Liver (tissue), 9 donors: ENCODE measurements around the gene CCDC60. TPM values are rescaled to one million over a fixed set of nuclear protein-coding genes. Genes with fewer than 3 reads are reported as not detected.

Source experiments
- DNase-seq: peaks from one replicate; pipeline ENCODE4 v3.0.0-alpha.2; 2017; ENCODE audit warnings: low spot score
- H3K27ac ChIP-seq, 2 donors: one replicate each; pipeline ENCODE4 v1.7.0; 2013; ENCODE audit warnings: inconsistent platforms in 2 of 2, low read length in 2 of 2, control low read depth in 1 of 2, low read depth in 1 of 2, mild to moderate bottlenecking in 1 of 2
- H3K27me3 ChIP-seq, 4 donors: one replicate each; pipeline versions ENCODE4 v1.6.1 to v1.7.0; 2013; ENCODE audit warnings: low read length in 3 of 4, inconsistent platforms in 1 of 4, mild to moderate bottlenecking in 1 of 4, moderate library complexity in 1 of 4; ENCODE audit not compliant: control insufficient read depth in 4 of 4, insufficient read depth in 4 of 4
- H3K36me3 ChIP-seq, 4 donors: one replicate each; pipeline versions ENCODE4 v1.6.1 to v1.7.0; 2013; ENCODE audit warnings: low read length in 3 of 4, mild to moderate bottlenecking in 3 of 4, low read depth in 1 of 4, moderate library complexity in 1 of 4; ENCODE audit not compliant: control insufficient read depth in 4 of 4, insufficient read depth in 3 of 4
- H3K4me1 ChIP-seq, 4 donors: one replicate each; pipeline versions ENCODE4 v1.6.1 to v1.7.0; 2013; ENCODE audit warnings: low read length in 3 of 4, mild to moderate bottlenecking in 3 of 4, moderate library complexity in 1 of 4; ENCODE audit not compliant: control insufficient read depth in 4 of 4, insufficient read depth in 4 of 4
- H3K4me3 ChIP-seq, 3 donors: one replicate each; pipeline versions ENCODE4 v1.6.1 to v1.7.0; 2013; ENCODE audit warnings: low read length in 3 of 3, control low read depth in 1 of 3, low read depth in 1 of 3, mild to moderate bottlenecking in 1 of 3
- H3K9ac ChIP-seq, 2 donors: one replicate each; pipeline ENCODE4 v1.7.0; 2013; ENCODE audit warnings: low read length in 2 of 2, mild to moderate bottlenecking in 2 of 2, moderate library complexity in 2 of 2, control low read depth in 1 of 2, low read depth in 1 of 2
- H3K9me3 ChIP-seq, 4 donors: one replicate each; pipeline versions ENCODE4 v1.6.1 to v1.7.0; 2013; ENCODE audit warnings: low read length in 3 of 4; ENCODE audit not compliant: control insufficient read depth in 4 of 4
- CTCF ChIP-seq: fragments of 150-350 bp; IDR thresholded peaks from 2 replicates; pipeline ENCODE4 v1.5.1; 2017; ENCODE audit warnings: improper control_type of control experiment, low read depth, low read length; ENCODE audit not compliant: missing input control
- EGR1 ChIP-seq, 2 donors: IDR thresholded peaks; 2 replicates each; pipeline ENCODE4 v1.6.1; 2016 to 2018; ENCODE audit warnings: antibody characterized with exemption in 2 of 2, low read depth in 2 of 2
- FOXA1 ChIP-seq: IDR thresholded peaks from 2 replicates; pipeline ENCODE4 v1.6.1; 2016; ENCODE audit warnings: antibody characterized with exemption
- FOXA2 ChIP-seq: IDR thresholded peaks from 2 replicates; pipeline ENCODE4 v1.6.1; 2016; ENCODE audit warnings: antibody characterized with exemption
- GABPA ChIP-seq, 2 donors: IDR thresholded peaks in 1 of 2; conservative IDR thresholded peaks in 1 of 2; 2 replicates each; pipeline ENCODE4 v1.6.1; 2016; ENCODE audit warnings: antibody characterized with exemption in 2 of 2, mild to moderate bottlenecking in 1 of 2, moderate library complexity in 1 of 2
- HNF4A ChIP-seq, 2 donors: conservative IDR thresholded peaks; 2 replicates each; pipeline ENCODE4 v1.6.1; 2016; ENCODE audit warnings: antibody characterized with exemption in 2 of 2, mild to moderate bottlenecking in 2 of 2
- NR2F2 ChIP-seq: IDR thresholded peaks from 2 replicates; pipeline ENCODE4 v1.6.1; 2016; ENCODE audit warnings: antibody characterized with exemption
- RAD21 ChIP-seq, 2 donors: IDR thresholded peaks; 2 replicates each; pipeline ENCODE4 v1.6.1; 2016; ENCODE audit warnings: antibody characterized with exemption in 2 of 2, mild to moderate bottlenecking in 2 of 2
- REST ChIP-seq: IDR thresholded peaks from 2 replicates; pipeline ENCODE4 v1.6.1; 2016; ENCODE audit warnings: antibody characterized with exemption, mild to moderate bottlenecking
- SP1 ChIP-seq: IDR thresholded peaks from 2 replicates; pipeline ENCODE4 v1.6.1; 2018; ENCODE audit warnings: antibody characterized with exemption, mild to moderate bottlenecking
- YY1 ChIP-seq: IDR thresholded peaks from 2 replicates; pipeline ENCODE4 v1.6.1; 2016; ENCODE audit warnings: antibody characterized with exemption, mild to moderate bottlenecking
- WGBS: extraction: QIAGEN DNeasy Blood & Tissue Kit; methylation state at CpG from one replicate; pipeline ENCODE4 v1.1.7; 2013; 5-methylcytosine and 5-hydroxymethylcytosine counted together
- polyA plus RNA-seq, 2 donors: library from polyadenylated mRNA; stranded (reverse) in 1 of 2; unstranded in 1 of 2; fragments of 200-250 nt in 1 of 2; fragments of >200 nt in 1 of 2; fragmentation: Nextera tagmentation in 1 of 2; extraction: Ambion mirVana in 1 of 2; gene quantifications; one replicate each; pipeline versions ENCODE4 v1.2.1 to v1.2.3, GENCODE V29; 2013 to 2015
- total RNA-seq, 2 donors: library from RNA; depleted of rRNA; stranded (reverse); fragments of >200 nt; gene quantifications; one replicate each; pipeline ENCODE4 v1.2.3, GENCODE V29; 2014
- TF ChIP-seq, protein P1 (sequence below): IDR thresholded peaks from 2 replicates; pipeline ENCODE4 v1.6.1; 2016; ENCODE audit warnings: antibody characterized with exemption
- TF ChIP-seq, protein P2 (sequence below): IDR thresholded peaks from 2 replicates; pipeline ENCODE4 v1.6.1; 2016; ENCODE audit warnings: antibody characterized with exemption
- TF ChIP-seq, protein P3 (sequence below): IDR thresholded peaks from 2 replicates; pipeline ENCODE4 v1.6.1; 2016; ENCODE audit warnings: antibody characterized with exemption
- donor health status: healthy.
- donor health status: healthy.
- donor health status: healthy.
- donor health status: healthy.
- donor health status: healthy.

The CCDC60 gene
- total and polyA plus RNA-seq, 4 donors = not detected

DNA sequence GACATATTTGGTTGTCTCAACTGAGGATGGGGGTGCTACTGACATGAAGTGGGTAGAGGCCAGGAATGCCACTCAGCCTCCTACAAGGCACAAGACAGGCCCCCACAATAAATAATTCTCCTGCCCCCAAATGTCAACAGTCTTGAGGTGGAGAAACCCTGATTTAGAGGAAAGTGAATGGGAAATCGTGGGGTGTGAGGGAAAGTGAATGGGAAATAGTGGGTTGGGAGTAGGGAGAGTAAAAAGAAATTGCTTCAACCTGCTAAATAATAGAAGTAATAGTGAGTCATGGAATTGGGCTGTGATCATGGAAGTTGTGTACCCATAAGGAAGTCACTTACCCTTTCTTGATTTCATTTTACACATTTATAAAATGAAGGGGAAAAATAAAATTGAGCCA lies 242.4 kb downstream of the CCDC60 start:
- Histone ChIP-seq H3K27ac (no peak overlapping the region), H3K36me3 (no peaks in the 10 kb centered on the region), H3K4me3 (no peak overlapping the region), H3K9me3 (no peaks in the 10 kb centered on the region), H3K27me3 (no peaks in the 10 kb centered on the region), H3K9ac (no peak overlapping the region), H3K4me1 (no peaks in the 10 kb centered on the region)
- no peak for DNase-seq
- 52% methylated on average over 1 of the region's 1 CpG for WGBS
- TF ChIP-seq, protein P1, sequence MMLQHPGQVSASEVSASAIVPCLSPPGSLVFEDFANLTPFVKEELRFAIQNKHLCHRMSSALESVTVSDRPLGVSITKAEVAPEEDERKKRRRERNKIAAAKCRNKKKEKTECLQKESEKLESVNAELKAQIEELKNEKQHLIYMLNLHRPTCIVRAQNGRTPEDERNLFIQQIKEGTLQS = no peak
- TF ChIP-seq GABPA (IDR thresholded peaks at IDR 0.05 in 1 of 2, conservative IDR thresholded peaks at IDR 0.05 in 1 of 2) (no peak), FOXA2 (no peak), FOXA1 (no peak), RAD21 (IDR thresholded peaks at IDR 0.05) (no peak), CTCF (no peak), SP1 (no peak)
- TF ChIP-seq, protein P2, sequence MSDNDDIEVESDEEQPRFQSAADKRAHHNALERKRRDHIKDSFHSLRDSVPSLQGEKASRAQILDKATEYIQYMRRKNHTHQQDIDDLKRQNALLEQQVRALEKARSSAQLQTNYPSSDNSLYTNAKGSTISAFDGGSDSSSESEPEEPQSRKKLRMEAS = no peak

GRCh38 chr12:119578112-119578511 lies 243.6 kb downstream of the CCDC60 start:
- DNase-seq = no peak
- no peak overlapping the region for H3K4me3 ChIP-seq
- H3K9ac ChIP-seq = no peak overlapping the region
- H3K27me3 ChIP-seq = no peaks in the 10 kb centered on the region
- H3K36me3 ChIP-seq = no peaks in the 10 kb centered on the region
- TF ChIP-seq NR2F2 (no peak), FOXA2 (no peak), FOXA1 (no peak), RAD21 (IDR thresholded peaks at IDR 0.05) (no peak), EGR1 (IDR thresholded peaks at IDR 0.05; ENCODE audit: low read depth in 2 of 2) (no peak), GABPA (IDR thresholded peaks at IDR 0.05 in 1 of 2, conservative IDR thresholded peaks at IDR 0.05 in 1 of 2) (no peak), SP1 (no peak), CTCF (no peak), YY1 (no peak), REST (no peak), HNF4A (conservative IDR thresholded peaks at IDR 0.05) (no peak)
- TF ChIP-seq, protein P1 = no peak
- TF ChIP-seq, protein P3, sequence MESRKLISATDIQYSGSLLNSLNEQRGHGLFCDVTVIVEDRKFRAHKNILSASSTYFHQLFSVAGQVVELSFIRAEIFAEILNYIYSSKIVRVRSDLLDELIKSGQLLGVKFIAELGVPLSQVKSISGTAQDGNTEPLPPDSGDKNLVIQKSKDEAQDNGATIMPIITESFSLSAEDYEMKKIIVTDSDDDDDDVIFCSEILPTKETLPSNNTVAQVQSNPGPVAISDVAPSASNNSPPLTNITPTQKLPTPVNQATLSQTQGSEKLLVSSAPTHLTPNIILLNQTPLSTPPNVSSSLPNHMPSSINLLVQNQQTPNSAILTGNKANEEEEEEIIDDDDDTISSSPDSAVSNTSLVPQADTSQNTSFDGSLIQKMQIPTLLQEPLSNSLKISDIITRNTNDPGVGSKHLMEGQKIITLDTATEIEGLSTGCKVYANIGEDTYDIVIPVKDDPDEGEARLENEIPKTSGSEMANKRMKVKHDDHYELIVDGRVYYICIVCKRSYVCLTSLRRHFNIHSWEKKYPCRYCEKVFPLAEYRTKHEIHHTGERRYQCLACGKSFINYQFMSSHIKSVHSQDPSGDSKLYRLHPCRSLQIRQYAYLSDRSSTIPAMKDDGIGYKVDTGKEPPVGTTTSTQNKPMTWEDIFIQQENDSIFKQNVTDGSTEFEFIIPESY = no peak
- TF ChIP-seq, protein P2 = no peak
- no peaks in the 10 kb centered on the region for H3K4me1 ChIP-seq
- H3K27ac ChIP-seq = no peak overlapping the region
- no peaks in the 10 kb centered on the region for H3K9me3 ChIP-seq
- 92% methylated on average over 2 of the region's 2 CpGs for WGBS
